Right lobe of liver (tissue), 6 donors: ENCODE results near the gene DNASE1L3. TPM values are rescaled to one million over a fixed set of nuclear protein-coding genes. Genes with fewer than 3 reads are reported as not detected.

Experiments used
- ATAC-seq, 4 donors: fragments of 200-7000 bp; cut with Tn5 transposase; one replicate each; pipeline ENCODE4 v1.9.1; 2020; ENCODE audit warnings: mild to moderate bottlenecking in 4 of 4, moderate library complexity in 4 of 4
- DNase-seq, 3 donors: peaks; one replicate each; pipeline ENCODE4 v3.0.0-alpha.2; 2020
- H3K27ac ChIP-seq, 3 donors: fragments of 200-600 bp; one replicate each; pipeline ENCODE4 v1.8.0; 2022
- H3K27me3 ChIP-seq, 2 donors: fragments of 200-600 bp; one replicate each; pipeline ENCODE4 v1.8.0; 2022
- H3K36me3 ChIP-seq, 4 donors: fragments of 200-600 bp; sonication (generic) in 1 of 4; one replicate each; pipeline versions ENCODE4 v1.5.1 to v1.8.0; 2017 to 2022; ENCODE audit warnings: control low read depth in 1 of 4
- H3K4me1 ChIP-seq, 4 donors: fragments of 200-600 bp; sonication (generic) in 1 of 4; one replicate each; pipeline versions ENCODE4 v1.5.1 to v1.8.0; 2017 to 2022; ENCODE audit warnings: control low read depth in 1 of 4
- H3K4me3 ChIP-seq, 3 donors: fragments of 200-600 bp; one replicate each; pipeline ENCODE4 v1.8.0; 2022
- H3K9me3 ChIP-seq, 4 donors: fragments of 200-600 bp; sonication (generic) in 1 of 4; one replicate each; pipeline versions ENCODE4 v1.5.1 to v1.8.0; 2017 to 2022; ENCODE audit warnings: control low read depth in 1 of 4
- CTCF ChIP-seq, 4 donors: fragments of 200-600 bp in 3 of 4; fragments of 450-650 bp in 1 of 4; IDR thresholded peaks; one replicate each; pipeline versions ENCODE4 v1.5.1 to v1.8.0; 2016 to 2022; ENCODE audit warnings: antibody characterized with exemption in 4 of 4, mild to moderate bottlenecking in 2 of 4
- POLR2A ChIP-seq: fragments of 450-650 bp; IDR thresholded peaks from one replicate; pipeline ENCODE4 v1.6.1; 2017; ENCODE audit warnings: antibody characterized with exemption, mild to moderate bottlenecking
- WGBS: methylation state at CpG from one replicate; pipeline ENCODE4 v1.1.6; 2018; ENCODE audit warnings: low coverage, low lambda C conversion rate; ENCODE audit not compliant: insufficient coverage; ENCODE audit errors: missing lambda C conversion rate; 5-methylcytosine and 5-hydroxymethylcytosine counted together
- intact Hi-C, 2 donors: fragments of 100-400 bp; cut with DNase I; formaldehyde crosslinking; loops; one replicate each; pipeline versions ENCODE4 v1.11.2 to v1.14.1; 2022
- total RNA-seq, 6 experiments: library from RNA; depleted of rRNA in 2 of 6; stranded (reverse); fragments of >200 nt in 2 of 6; fragmentation: NEBNext Ultra II Directional in 3 of 6; extraction: Animal tissue kit (Norgen Biotek cat#: 25700) in 3 of 6; gene quantifications; one replicate each; pipeline versions ENCODE4 v1.1.0 to v1.2.4, GENCODE V29; 2016 to 2023
- donor health status: DM: no; HTN: yes; CAD: no.
- donor health status: DM: no; HTN: no; CAD: no.
- donor health status: DM: no; HTN: no; CAD: no.
- donor health status: DM: no; HTN: yes; CAD: no.
- donor health status: DM: no; HTN: yes; CAD: no.

The DNASE1L3 gene
- total RNA-seq, 6 experiments from 2014 or later, result 32.9 to 134 (median 61.0) TPM

GRCh38 chr3:58237238-58237940 lies 26.6 kb upstream of the DNASE1L3 start, which contains the start of gene ABHD6:
ABHD6 (plus strand) TSS chr3:58237792; CDS start chr3:58256587, 18,795 bp downstream.
- Histone ChIP-seq H3K27me3 (no peaks in the 10 kb centered on the region), H3K27ac (peak within 1 kb of the TSS; percentile 75 to 82 (median 80)), H3K4me3 (peak within 1 kb of the TSS; percentile 79 to 92 (median 83)), H3K4me1 (peaks cover 0 to 46% (median 5%) of the 10 kb centered on the region in 4 donors), H3K9me3 (no peaks in the 10 kb centered on the region), H3K36me3 (no peaks in the 10 kb centered on the region)
- DNase-seq (peak; percentile 79 to 82 (median 81)), ATAC-seq (peak; percentile 81 to 90 (median 84))
- intact Hi-C loops, result no loop called here
- 1% methylated on average over 20 of the region's 77 CpGs for WGBS
- TF ChIP-seq CTCF (IDR thresholded peaks at IDR 0.05) (peak; percentile 14 to 50 (median 30)), POLR2A (peak; percentile 61)

GRCh38 chr3:58236527-58237237 lies 25.9 kb upstream of the DNASE1L3 start:
- no peaks in the 10 kb centered on the region for H3K36me3 ChIP-seq
- peaks cover 0 to 39% (median 4%) of the 10 kb centered on the region in 4 donors for H3K4me1 ChIP-seq
- no peaks in the 10 kb centered on the region for H3K27me3 ChIP-seq
- peak overlapping the region; percentile 79 to 92 (median 83) for H3K4me3 ChIP-seq
- H3K27ac ChIP-seq, result peak overlapping the region; percentile 75 to 82 (median 80)
- no peaks in the 10 kb centered on the region for H3K9me3 ChIP-seq
- WGBS, result 29% methylated on average over 7 of the region's 24 CpGs
- DNase-seq (peak in 2 of 3 donors; percentile 34 to 53), ATAC-seq (peak in 3 of 4 donors; percentile 3 to 21 (median 7))
- no peak for TF ChIP-seq POLR2A
- no peak for TF ChIP-seq CTCF (IDR thresholded peaks at IDR 0.05)
- intact Hi-C loops, result no loop called here

GRCh38 chr3:58235970-58236369 lies 25.2 kb upstream of the DNASE1L3 start:
- intact Hi-C loops, result no loop called here
- Histone ChIP-seq H3K27me3 (no peaks in the 10 kb centered on the region), H3K36me3 (no peaks in the 10 kb centered on the region), H3K9me3 (no peaks in the 10 kb centered on the region), H3K4me1 (peaks cover 0 to 38% (median 2%) of the 10 kb centered on the region in 4 donors), H3K4me3 (no peak overlapping the region), H3K27ac (no peak overlapping the region)
- TF ChIP-seq CTCF (IDR thresholded peaks at IDR 0.05) (no peak), POLR2A (no peak)
- DNase-seq, result no peak
- WGBS, result 86% methylated on average over 1 of the region's 4 CpGs
- ATAC-seq, result no peak

GRCh38 chr3:58234516-58234931 lies 23.8 kb upstream of the DNASE1L3 start:
- WGBS, result 41% methylated on average over 3 of the region's 4 CpGs
- Histone ChIP-seq H3K4me1 (peaks cover 0 to 24% (median 2%) of the 10 kb centered on the region in 4 donors), H3K4me3 (no peak overlapping the region), H3K9me3 (no peaks in the 10 kb centered on the region), H3K27me3 (no peaks in the 10 kb centered on the region), H3K27ac (no peak overlapping the region), H3K36me3 (no peaks in the 10 kb centered on the region)
- ATAC-seq, result peak in 1 of 4 donors; percentile 40
- TF ChIP-seq CTCF (IDR thresholded peaks at IDR 0.05) (no peak), POLR2A (no peak)
- DNase-seq, result peak in 1 of 3 donors; percentile 28
- intact Hi-C loops, result no loop called here
